ENCODE data around the gene HS2ST1.
"Not testable (repeated sequence)": the region's sequence is repeated elsewhere in the genome, so short reads cannot be mapped to it uniquely, and the experiment has no call there.

The HS2ST1 gene

GRCh38 chr1:86957221-86957620 lies 42.8 kb downstream of the HS2ST1 start:
- Mint-ChIP-seq H3K9me3 (no peaks in the 10 kb centered on the region), H3K4me3 (no peak overlapping the region), H3K27ac (ENCODE audit: low read depth) (no peak overlapping the region), H3K4me1 (peaks cover 5% of the 10 kb centered on the region), H3K27me3 (no peaks in the 10 kb centered on the region), H3K36me3 (ENCODE audit: insufficient read depth) (no peaks in the 10 kb centered on the region)
- DNase-seq (ENCODE audit: low spot score in 2 of 2) (no peak), ATAC-seq (replicated peaks; ENCODE audit: extremely low read depth, poor library complexity, severe bottlenecking) (no peak)

GRCh38 chr1:86960548-86960947 lies 46.1 kb downstream of the HS2ST1 start:
- no peak for ATAC-seq (replicated peaks; ENCODE audit: extremely low read depth, poor library complexity, severe bottlenecking)
- peaks cover 6% of the 10 kb centered on the region for H3K4me1 Mint-ChIP-seq
- H3K27ac Mint-ChIP-seq (ENCODE audit: low read depth): no peak overlapping the region

GRCh38 chr1:86963841-86964240 lies 49.4 kb downstream of the HS2ST1 start:
- DNase-seq (ENCODE audit: low spot score in 2 of 2); H3K27me3 Mint-ChIP-seq; H3K4me3 Mint-ChIP-seq: not testable (repeated sequence)

More at GRCh38 chr1:86960548-86960947, 46.1 kb downstream of the HS2ST1 start:
- no peak overlapping the region for H3K4me3 Mint-ChIP-seq
- H3K27me3 Mint-ChIP-seq: no peaks in the 10 kb centered on the region
- no peaks in the 10 kb centered on the region for H3K36me3 Mint-ChIP-seq (ENCODE audit: insufficient read depth)
- H3K9me3 Mint-ChIP-seq: no peaks in the 10 kb centered on the region
- DNase-seq (ENCODE audit: low spot score in 2 of 2): no peak

GRCh38 chr1:86965012-86965826 lies 50.8 kb downstream of the HS2ST1 start:
- H3K4me1 Mint-ChIP-seq: peaks cover 6% of the 10 kb centered on the region
- no peak for DNase-seq (ENCODE audit: low spot score in 2 of 2)
- no peaks in the 10 kb centered on the region for H3K27me3 Mint-ChIP-seq
- no peak overlapping the region for H3K4me3 Mint-ChIP-seq
- no peaks in the 10 kb centered on the region for H3K36me3 Mint-ChIP-seq (ENCODE audit: insufficient read depth)
- H3K27ac Mint-ChIP-seq (ENCODE audit: low read depth): no peak overlapping the region
- H3K9me3 Mint-ChIP-seq: no peaks in the 10 kb centered on the region
- no peak for ATAC-seq (replicated peaks; ENCODE audit: extremely low read depth, poor library complexity, severe bottlenecking)

More at GRCh38 chr1:86963841-86964240, 49.4 kb downstream of the HS2ST1 start:
- H3K36me3 Mint-ChIP-seq (ENCODE audit: insufficient read depth); H3K4me1 Mint-ChIP-seq; ATAC-seq (replicated peaks; ENCODE audit: extremely low read depth, poor library complexity, severe bottlenecking); H3K27ac Mint-ChIP-seq (ENCODE audit: low read depth); H3K9me3 Mint-ChIP-seq: not testable (repeated sequence)

GRCh38 chr1:86965827-86966182 lies 51.4 kb downstream of the HS2ST1 start:
- no peaks in the 10 kb centered on the region for H3K36me3 Mint-ChIP-seq (ENCODE audit: insufficient read depth)
- no peaks in the 10 kb centered on the region for H3K27me3 Mint-ChIP-seq
- ATAC-seq (replicated peaks; ENCODE audit: extremely low read depth, poor library complexity, severe bottlenecking) (no peak), DNase-seq (ENCODE audit: low spot score in 2 of 2) (no peak)
- no peak overlapping the region for H3K4me3 Mint-ChIP-seq
- no peaks in the 10 kb centered on the region for H3K9me3 Mint-ChIP-seq
- H3K27ac Mint-ChIP-seq (ENCODE audit: low read depth): no peak overlapping the region
- H3K4me1 Mint-ChIP-seq: peaks cover 6% of the 10 kb centered on the region

GRCh38 chr1:86970938-86971337 lies 56.5 kb downstream of the HS2ST1 start:
- Mint-ChIP-seq H3K9me3 (no peaks in the 10 kb centered on the region), H3K4me3 (no peak overlapping the region), H3K4me1 (no peaks in the 10 kb centered on the region), H3K27me3 (no peaks in the 10 kb centered on the region), H3K36me3 (ENCODE audit: insufficient read depth) (no peaks in the 10 kb centered on the region), H3K27ac (ENCODE audit: low read depth) (no peak overlapping the region)
- ATAC-seq (replicated peaks; ENCODE audit: extremely low read depth, poor library complexity, severe bottlenecking): no peak
- no peak for DNase-seq (ENCODE audit: low spot score in 2 of 2)

- ATAC-seq (replicated peaks; ENCODE audit: extremely low read depth, poor library complexity, severe bottlenecking) (no peak), DNase-seq (ENCODE audit: low spot score in 2 of 2) (no peak)
- H3K27me3 Mint-ChIP-seq: no peaks in the 10 kb centered on the region
- H3K9me3 Mint-ChIP-seq: no peaks in the 10 kb centered on the region
- peak overlapping the region; percentile 9 for H3K4me3 Mint-ChIP-seq
- H3K4me1 Mint-ChIP-seq: no peaks in the 10 kb centered on the region
- no peak overlapping the region for H3K27ac Mint-ChIP-seq (ENCODE audit: low read depth)
- H3K36me3 Mint-ChIP-seq (ENCODE audit: insufficient read depth): no peaks in the 10 kb centered on the region
These were observed 57.3 kb downstream of the HS2ST1 start for GRCh38 chr1:86971778-86972177.

- Mint-ChIP-seq H3K9me3 (no peaks in the 10 kb centered on the region), H3K4me1 (no peaks in the 10 kb centered on the region), H3K36me3 (ENCODE audit: insufficient read depth) (no peaks in the 10 kb centered on the region), H3K4me3 (no peak overlapping the region), H3K27me3 (no peaks in the 10 kb centered on the region), H3K27ac (ENCODE audit: low read depth) (no peak overlapping the region)
- no peak for DNase-seq (ENCODE audit: low spot score in 2 of 2)
- no peak for ATAC-seq (replicated peaks; ENCODE audit: extremely low read depth, poor library complexity, severe bottlenecking)
These were observed 57.8 kb downstream of the HS2ST1 start for GRCh38 chr1:86972262-86972661.

GRCh38 chr1:86975993-86976550 lies 61.6 kb downstream of the HS2ST1 start:
- DNase-seq (ENCODE audit: low spot score in 2 of 2): no peak
- Mint-ChIP-seq H3K9me3 (no peaks in the 10 kb centered on the region), H3K36me3 (ENCODE audit: insufficient read depth) (no peaks in the 10 kb centered on the region), H3K27me3 (no peaks in the 10 kb centered on the region), H3K4me1 (no peaks in the 10 kb centered on the region), H3K4me3 (no peak overlapping the region), H3K27ac (ENCODE audit: low read depth) (no peak overlapping the region)
- ATAC-seq (replicated peaks; ENCODE audit: extremely low read depth, poor library complexity, severe bottlenecking): no peak

- no peak overlapping the region for H3K27ac Mint-ChIP-seq (ENCODE audit: low read depth)
- H3K27me3 Mint-ChIP-seq: no peaks in the 10 kb centered on the region
- no peak overlapping the region for H3K4me3 Mint-ChIP-seq
- DNase-seq (ENCODE audit: low spot score in 2 of 2): no peak
- H3K4me1 Mint-ChIP-seq: no peaks in the 10 kb centered on the region
- no peaks in the 10 kb centered on the region for H3K9me3 Mint-ChIP-seq
- H3K36me3 Mint-ChIP-seq (ENCODE audit: insufficient read depth): no peaks in the 10 kb centered on the region
- no peak for ATAC-seq (replicated peaks; ENCODE audit: extremely low read depth, poor library complexity, severe bottlenecking)
These were observed 62.2 kb downstream of the HS2ST1 start for GRCh38 chr1:86976664-86977063.

GRCh38 chr1:86981482-86982213 lies 67.2 kb downstream of the HS2ST1 start:
- no peak overlapping the region for H3K27ac Mint-ChIP-seq (ENCODE audit: low read depth)
- H3K36me3 Mint-ChIP-seq (ENCODE audit: insufficient read depth): no peaks in the 10 kb centered on the region

GRCh38 chr1:86983677-86984076 lies 69.2 kb downstream of the HS2ST1 start:
- not testable (repeated sequence) for H3K36me3 Mint-ChIP-seq (ENCODE audit: insufficient read depth); H3K4me1 Mint-ChIP-seq; H3K4me3 Mint-ChIP-seq; H3K9me3 Mint-ChIP-seq; DNase-seq (ENCODE audit: low spot score in 2 of 2); H3K27me3 Mint-ChIP-seq; ATAC-seq (replicated peaks; ENCODE audit: extremely low read depth, poor library complexity, severe bottlenecking); H3K27ac Mint-ChIP-seq (ENCODE audit: low read depth)

More at GRCh38 chr1:86981482-86982213, 67.2 kb downstream of the HS2ST1 start:
- H3K27me3 Mint-ChIP-seq: no peaks in the 10 kb centered on the region
- H3K4me1 Mint-ChIP-seq: peaks cover 8% of the 10 kb centered on the region
- DNase-seq (ENCODE audit: low spot score in 2 of 2) (no peak), ATAC-seq (replicated peaks; ENCODE audit: extremely low read depth, poor library complexity, severe bottlenecking) (no peak)
- no peak overlapping the region for H3K4me3 Mint-ChIP-seq
- H3K9me3 Mint-ChIP-seq: no peaks in the 10 kb centered on the region

GRCh38 chr1:86987446-86987845 lies 73.0 kb downstream of the HS2ST1 start:
- Mint-ChIP-seq H3K9me3 (no peaks in the 10 kb centered on the region), H3K27ac (ENCODE audit: low read depth) (no peak overlapping the region), H3K4me1 (peaks cover 8% of the 10 kb centered on the region), H3K27me3 (no peaks in the 10 kb centered on the region), H3K36me3 (ENCODE audit: insufficient read depth) (no peaks in the 10 kb centered on the region), H3K4me3 (no peak overlapping the region)
- ATAC-seq (replicated peaks; ENCODE audit: extremely low read depth, poor library complexity, severe bottlenecking): no peak
- DNase-seq (ENCODE audit: low spot score in 2 of 2): no peak

All from central memory CD8-positive, alpha-beta T cell (primary cell).